ENCODE results near the gene BICDL1. TPM values are rescaled to one million over a fixed set of nuclear protein-coding genes. Genes with fewer than 3 reads are reported as not detected.

Gene BICDL1
- total RNA-seq, 1 donor: not detected

DNA sequence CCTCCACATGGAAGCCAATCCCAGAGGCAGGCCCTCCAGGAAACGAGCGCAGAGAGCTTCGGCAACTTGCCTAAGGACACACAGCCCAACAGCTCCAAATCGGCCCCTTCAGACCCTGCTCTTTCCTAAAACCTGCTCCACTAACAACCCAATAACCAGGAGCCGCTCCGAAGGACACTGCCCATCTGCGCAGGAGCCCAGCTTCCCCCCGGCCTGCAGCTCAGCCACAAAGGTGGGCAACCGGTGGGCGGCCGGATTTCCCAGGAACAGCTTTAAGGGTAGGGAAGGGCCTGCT, 114.0 kb downstream of the BICDL1 start:
- DNase-seq (ENCODE audit: low read depth): no peak
- TF ChIP-seq CTCF (IDR thresholded peaks at IDR 0.05; ENCODE audit: insufficient read depth, low read length): no peak

GRCh38 chr12:120103371-120103770, 114.3 kb downstream of the BICDL1 start:
- no peak for TF ChIP-seq CTCF (IDR thresholded peaks at IDR 0.05; ENCODE audit: insufficient read depth, low read length)
- no peak overlapping the region for H3K4me3 ChIP-seq (ENCODE audit: low read depth, low read length)
- DNase-seq (ENCODE audit: low read depth): no peak

More for the DNA sequence above, 114.0 kb downstream of the BICDL1 start:
- no peak overlapping the region for H3K4me3 ChIP-seq (ENCODE audit: low read depth, low read length)

- no peak for TF ChIP-seq CTCF (IDR thresholded peaks at IDR 0.05; ENCODE audit: insufficient read depth, low read length)
- no peak for DNase-seq (ENCODE audit: low read depth)
- no peak overlapping the region for H3K4me3 ChIP-seq (ENCODE audit: low read depth, low read length)
Observed at GRCh38 chr12:120106151-120106550, 117.1 kb downstream of the BICDL1 start.

DNA sequence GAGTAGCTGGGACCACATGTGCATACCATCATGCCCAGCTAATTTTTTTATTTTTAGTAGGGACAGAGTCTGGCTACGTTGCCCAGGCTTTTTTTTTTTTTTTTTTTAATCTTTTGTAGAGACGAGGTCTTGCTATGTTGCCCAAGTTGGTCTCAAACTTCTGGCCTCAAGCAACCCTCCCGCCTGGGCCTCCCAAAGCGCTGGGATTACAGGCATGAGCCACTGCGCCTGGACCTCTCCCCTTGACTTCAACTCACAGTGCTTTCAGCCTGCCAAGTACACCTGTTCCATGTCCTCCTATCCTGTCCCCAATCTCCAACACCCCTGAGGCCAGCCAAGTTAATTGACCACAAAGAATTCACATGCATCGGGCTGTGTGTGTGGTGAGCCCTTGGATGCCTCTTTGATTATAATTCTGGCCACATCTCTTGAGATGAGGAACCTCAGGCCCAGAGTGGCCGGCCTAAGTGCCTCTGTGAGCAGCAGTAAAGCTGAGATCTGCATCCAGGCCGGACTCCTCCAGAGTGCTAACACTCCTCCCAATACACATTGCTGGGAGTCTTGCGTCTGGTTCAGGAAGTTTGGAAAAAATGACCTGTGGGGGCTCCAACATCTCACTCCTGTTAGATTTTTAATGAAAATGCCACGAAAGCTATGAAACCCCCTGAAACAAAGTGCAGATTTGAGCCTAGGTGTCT, 120.7 kb downstream of the BICDL1 start:
- no peak for TF ChIP-seq CTCF (IDR thresholded peaks at IDR 0.05; ENCODE audit: insufficient read depth, low read length)
- H3K4me3 ChIP-seq (ENCODE audit: low read depth, low read length): no peak overlapping the region
- DNase-seq (ENCODE audit: low read depth): no peak

DNA sequence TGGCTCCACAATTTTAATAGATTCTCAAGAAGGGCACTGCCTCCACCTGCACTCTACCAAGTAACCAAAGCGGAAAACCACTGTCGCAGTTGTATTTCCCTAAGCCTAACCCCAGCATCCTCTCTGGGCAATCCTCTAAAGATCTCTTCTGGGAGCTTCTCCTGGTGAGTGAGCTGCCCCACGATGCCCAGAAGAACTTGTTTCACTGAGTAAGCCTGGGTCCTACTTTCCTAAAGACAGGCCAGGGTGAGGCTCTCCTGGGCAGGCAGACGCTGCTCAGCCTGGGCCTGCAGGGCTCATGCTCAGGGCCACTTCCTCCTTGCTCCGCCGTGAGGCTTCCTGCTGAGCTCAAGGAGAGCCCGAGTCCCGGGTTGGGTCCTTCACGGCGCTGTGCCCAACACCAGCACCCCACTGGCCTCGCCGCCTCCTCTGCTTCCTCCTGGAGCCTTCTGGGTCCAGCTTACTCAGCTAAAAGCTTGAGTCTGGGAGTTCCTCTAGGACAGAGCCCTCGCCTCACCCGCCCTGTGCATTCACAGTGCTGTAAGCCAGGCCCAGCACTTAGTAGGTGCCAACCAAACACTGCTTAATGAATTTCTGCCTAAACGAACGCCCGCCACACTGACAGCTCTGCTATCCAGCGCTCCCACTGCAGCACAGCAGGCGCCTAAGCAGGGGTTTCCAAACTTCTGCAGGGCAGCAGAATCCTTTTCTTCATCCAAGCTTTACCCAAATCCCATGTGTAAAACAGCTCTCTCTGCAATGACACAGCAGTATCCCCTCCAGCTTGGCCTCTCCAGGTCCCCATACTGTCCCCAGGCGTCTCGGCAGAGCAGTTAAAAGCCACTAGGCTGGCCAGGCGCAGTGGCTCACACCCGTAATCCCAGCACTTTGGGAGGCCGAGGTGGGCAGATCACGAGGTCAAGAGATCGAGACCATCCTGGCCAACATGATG, 121.8 kb downstream of the BICDL1 start:
- H3K4me3 ChIP-seq (ENCODE audit: low read depth, low read length): no peak overlapping the region
- no peak for DNase-seq (ENCODE audit: low read depth)
- no peak for TF ChIP-seq CTCF (IDR thresholded peaks at IDR 0.05; ENCODE audit: insufficient read depth, low read length)

GRCh38 chr12:120115066-120115465, 126.0 kb downstream of the BICDL1 start:
- H3K4me3 ChIP-seq (ENCODE audit: low read depth, low read length): peak overlapping the region; percentile 99
- no peak for TF ChIP-seq CTCF (IDR thresholded peaks at IDR 0.05; ENCODE audit: insufficient read depth, low read length)
- DNase-seq (ENCODE audit: low read depth): no peak
